Progenitor cell of endocrine pancreas (in vitro differentiated cells): Measurements from ENCODE around the gene RPS23. TPM values are rescaled to one million over a fixed set of nuclear protein-coding genes. Genes with fewer than 3 reads are reported as not detected.

Experiments used
- DNase-seq: peaks from one replicate; pipeline ENCODE4 v3.0.0; 2021; ENCODE audit warnings: low spot score; ENCODE audit not compliant: unreplicated experiment
- H3K27ac Mint-ChIP-seq: 2 replicates; pipeline ENCODE4 v1.8.0; 2021; ENCODE audit warnings: mild to moderate bottlenecking, moderate library complexity, mixed read lengths
- H3K27me3 Mint-ChIP-seq: 2 replicates; pipeline ENCODE4 v1.8.0; 2021; ENCODE audit warnings: mixed read lengths
- H3K36me3 Mint-ChIP-seq: 2 replicates; pipeline ENCODE4 v1.8.0; 2022; ENCODE audit warnings: mixed read lengths; ENCODE audit not compliant: insufficient read depth
- H3K4me1 Mint-ChIP-seq: 2 replicates; pipeline ENCODE4 v1.8.0; 2021; ENCODE audit warnings: low read depth, mixed read lengths
- H3K4me3 Mint-ChIP-seq: 2 replicates; pipeline ENCODE4 v1.8.0; 2021; ENCODE audit warnings: low read depth, mild to moderate bottlenecking, moderate library complexity, mixed read lengths
- H3K9me3 Mint-ChIP-seq: 2 replicates; pipeline ENCODE4 v1.8.0; 2021; ENCODE audit warnings: low read depth, mixed read lengths
- CTCF ChIP-seq: fragments of 200-600 bp; sonication (generic); IDR thresholded peaks from one replicate; pipeline ENCODE4 v1.5.0; 2021; ENCODE audit warnings: antibody characterized with exemption, mild to moderate bottlenecking; ENCODE audit not compliant: unreplicated experiment
- total RNA-seq: library from RNA; stranded (reverse); gene quantifications from 2 replicates; pipeline ENCODE4 v1.2.1, GENCODE V29; 2021

Gene RPS23
- total RNA-seq, 1 donor from 2014 or later: 1,896 TPM

- Mint-ChIP-seq H3K9me3 (peaks cover 7% of the 10 kb centered on the region), H3K4me1 (no peaks in the 10 kb centered on the region), H3K4me3 (no peak overlapping the region), H3K27ac (no peak overlapping the region), H3K27me3 (no peaks in the 10 kb centered on the region), H3K36me3 (peaks cover 4% of the 10 kb centered on the region)
- no peak for TF ChIP-seq CTCF
- no peak for DNase-seq
These were observed 33.1 kb downstream of the RPS23 start for GRCh38 chr5:82244854-82245635.

- TF ChIP-seq CTCF: no peak
- Mint-ChIP-seq H3K4me1 (no peaks in the 10 kb centered on the region), H3K9me3 (peaks cover 7% of the 10 kb centered on the region), H3K4me3 (no peak overlapping the region), H3K27ac (no peak overlapping the region), H3K27me3 (no peaks in the 10 kb centered on the region), H3K36me3 (peaks cover 4% of the 10 kb centered on the region)
- DNase-seq: no peak
These were observed 34.0 kb downstream of the RPS23 start for GRCh38 chr5:82244151-82244550.

GRCh38 chr5:82234885-82235284 lies 43.3 kb downstream of the RPS23 start:
- no peaks in the 10 kb centered on the region for H3K27me3 Mint-ChIP-seq
- TF ChIP-seq CTCF: no peak
- no peaks in the 10 kb centered on the region for H3K4me1 Mint-ChIP-seq
- DNase-seq: no peak
- H3K4me3 Mint-ChIP-seq: no peak overlapping the region
- no peak overlapping the region for H3K27ac Mint-ChIP-seq
- no peaks in the 10 kb centered on the region for H3K9me3 Mint-ChIP-seq
- H3K36me3 Mint-ChIP-seq: no peaks in the 10 kb centered on the region

- Mint-ChIP-seq H3K9me3 (no peaks in the 10 kb centered on the region), H3K4me3 (no peak overlapping the region), H3K27ac (no peak overlapping the region), H3K36me3 (no peaks in the 10 kb centered on the region), H3K4me1 (peaks cover 1% of the 10 kb centered on the region), H3K27me3 (no peaks in the 10 kb centered on the region)
- DNase-seq: peak; percentile 48
- peak; percentile 90 for TF ChIP-seq CTCF
These were observed 52.5 kb downstream of the RPS23 start for GRCh38 chr5:82225525-82226172.
